Choroid plexus epithelial cell (primary cell): ENCODE measurements around the gene BDKRB2.

Experiments used
- DNase-seq: peaks from one replicate; pipeline ENCODE4 v3.0.0-alpha.2; 2010; ENCODE audit warnings: low read depth
- H3K4me3 ChIP-seq: 2 replicates; pipeline ENCODE4 v1.5.1; 2011; ENCODE audit warnings: low read depth, mild to moderate bottlenecking, control low read depth, low read length, moderate library complexity
- CTCF ChIP-seq: conservative IDR thresholded peaks from 2 replicates; pipeline ENCODE4 v1.5.1; 2011; ENCODE audit warnings: low read depth, mild to moderate bottlenecking, control low read depth, inconsistent platforms, low read length, moderate library complexity

The BDKRB2 gene

GRCh38 chr14:96207686-96208085, 3.0 kb downstream of the BDKRB2 start:
- DNase-seq: no peak
- H3K4me3 ChIP-seq: no peak overlapping the region
- TF ChIP-seq CTCF: no peak

GRCh38 chr14:96208739-96209138, 4.1 kb downstream of the BDKRB2 start:
- DNase-seq: no peak
- TF ChIP-seq CTCF: no peak
- H3K4me3 ChIP-seq: no peak overlapping the region

GRCh38 chr14:96212140-96212539, 7.5 kb downstream of the BDKRB2 start:
- no peak for TF ChIP-seq CTCF
- H3K4me3 ChIP-seq: no peak overlapping the region
- no peak for DNase-seq

- TF ChIP-seq CTCF: no peak
- no peak overlapping the region for H3K4me3 ChIP-seq
- no peak for DNase-seq
These were observed 8.3 kb downstream of the BDKRB2 start for GRCh38 chr14:96212896-96213295.

GRCh38 chr14:96213871-96214465, 9.3 kb downstream of the BDKRB2 start:
- DNase-seq: no peak
- no peak overlapping the region for H3K4me3 ChIP-seq
- no peak for TF ChIP-seq CTCF

- no peak for DNase-seq
- no peak for TF ChIP-seq CTCF
- no peak overlapping the region for H3K4me3 ChIP-seq
These were observed 10.2 kb downstream of the BDKRB2 start for GRCh38 chr14:96214793-96215192.

- no peak overlapping the region for H3K4me3 ChIP-seq
- no peak for TF ChIP-seq CTCF
- no peak for DNase-seq
These were observed 11.0 kb downstream of the BDKRB2 start for GRCh38 chr14:96215452-96216244.
